Skin of body (tissue), 2 donors: Measurements from ENCODE around the gene PKN1. TPM values are rescaled to one million over a fixed set of nuclear protein-coding genes. Genes with fewer than 3 reads are reported as not detected.
"Not testable (repeated sequence)": the region's sequence is repeated elsewhere in the genome, so short reads cannot be mapped to it uniquely, and the experiment has no call there.

Source experiments
- DNase-seq: peaks from one replicate; lab custom pipeline; 2025; lab: John Stamatoyannopoulos, UW
- total RNA-seq: library from RNA; depleted of rRNA; stranded (reverse); fragments of >200 nt; gene quantifications from one replicate; pipeline ENCODE4 v1.2.3, GENCODE V29; 2014

The PKN1 gene
- total RNA-seq, result 32.3 TPM

DNA sequence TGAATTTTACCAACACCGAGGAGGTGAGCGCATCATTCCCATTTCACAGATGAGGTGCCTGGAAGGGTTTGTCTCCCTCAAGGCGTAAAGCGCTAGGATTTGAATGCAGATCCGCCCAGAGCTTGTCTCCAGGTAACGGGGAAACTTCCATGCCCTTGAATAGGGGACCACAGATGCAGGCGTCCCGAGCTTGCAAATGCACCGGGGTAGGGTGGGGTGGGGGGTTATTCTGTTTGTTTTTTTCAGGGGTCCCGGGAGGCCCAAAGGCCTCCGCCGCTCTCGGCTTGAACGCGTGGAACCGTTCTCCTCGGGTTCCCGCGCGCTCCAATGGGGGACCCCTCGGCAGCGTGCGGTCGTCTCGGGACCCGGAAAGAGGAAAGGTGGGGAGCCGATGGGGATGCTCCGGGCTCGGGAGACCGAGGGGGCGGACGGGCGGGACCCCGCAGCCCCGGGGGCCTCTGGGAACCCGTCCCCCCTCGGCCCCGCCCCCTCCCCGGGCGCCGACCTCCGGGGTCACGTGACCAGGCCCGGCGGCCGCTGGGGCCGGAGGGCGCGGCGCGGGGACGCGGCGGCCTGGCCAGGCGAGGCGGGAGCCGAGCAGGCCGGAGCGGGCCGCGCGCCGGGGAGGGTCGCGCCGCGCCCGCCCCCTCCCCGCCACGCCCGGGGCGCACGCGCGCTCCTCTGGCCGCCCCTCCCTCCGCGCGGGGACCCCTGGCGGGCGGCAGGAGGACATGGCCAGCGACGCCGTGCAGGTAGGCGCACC lies at the start of gene PKN1:
PKN1 (plus strand) TSS at position 516 of the 763 bp plus-strand sequence; CDS start at position 732, 216 bp downstream.
- DNase-seq, result no peak

DNA sequence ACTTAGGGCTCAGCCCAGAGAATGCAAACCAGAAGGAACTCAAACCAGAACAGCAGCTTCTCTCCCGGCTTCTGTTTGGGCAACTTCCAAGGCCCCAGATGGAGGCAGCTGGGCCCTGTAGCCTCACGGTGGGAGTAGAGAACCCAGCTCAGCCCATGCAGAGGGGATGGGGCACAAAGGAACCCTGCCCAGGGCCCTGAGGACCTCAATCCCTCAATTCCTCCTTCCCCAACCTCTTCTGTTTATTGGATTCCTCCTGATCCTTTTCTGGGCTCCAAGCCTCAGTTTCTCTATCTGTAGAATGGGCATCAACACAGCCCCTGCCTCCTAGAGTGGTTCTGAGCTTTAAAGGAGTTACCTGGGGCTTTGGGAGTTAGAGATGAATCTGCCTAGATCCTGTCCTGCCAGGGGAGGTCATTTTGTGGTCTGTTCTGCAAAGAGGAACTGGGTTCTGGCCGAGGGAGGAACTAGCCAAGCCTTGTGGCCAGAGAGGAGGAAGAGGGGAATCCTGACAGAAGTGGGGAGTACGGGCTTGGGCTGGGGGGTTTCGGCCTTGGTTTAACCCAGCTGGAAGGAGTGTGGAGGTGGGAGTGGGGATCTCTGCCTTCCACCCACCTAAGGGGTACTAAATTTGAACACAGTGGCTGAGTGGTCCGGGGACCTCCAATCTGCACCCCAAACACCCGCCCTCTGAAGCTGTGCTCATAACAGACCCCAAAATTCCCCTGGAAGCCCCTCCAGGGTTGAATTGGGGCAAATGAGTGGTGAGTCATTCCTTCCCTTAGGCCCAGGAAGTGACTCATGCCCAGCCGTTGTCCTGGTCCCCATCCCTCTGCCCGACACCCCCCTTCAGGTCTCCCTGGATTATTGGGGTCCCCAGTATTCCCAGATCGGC lies 49.2 kb upstream of the PKN1 start:
- DNase-seq, result no peak

- DNase-seq, result no peak
These were observed 47.6 kb upstream of the PKN1 start for GRCh38 chr19:14385492-14385891.

GRCh38 chr19:14390548-14390947 lies 42.6 kb upstream of the PKN1 start:
- no peak for DNase-seq

GRCh38 chr19:14391156-14391821 lies 41.8 kb upstream of the PKN1 start:
- DNase-seq, result no peak

- DNase-seq, result no peak
These were observed 39.8 kb upstream of the PKN1 start for GRCh38 chr19:14393329-14393728.

GRCh38 chr19:14394167-14394566 lies 38.9 kb upstream of the PKN1 start:
- no peak for DNase-seq

DNA sequence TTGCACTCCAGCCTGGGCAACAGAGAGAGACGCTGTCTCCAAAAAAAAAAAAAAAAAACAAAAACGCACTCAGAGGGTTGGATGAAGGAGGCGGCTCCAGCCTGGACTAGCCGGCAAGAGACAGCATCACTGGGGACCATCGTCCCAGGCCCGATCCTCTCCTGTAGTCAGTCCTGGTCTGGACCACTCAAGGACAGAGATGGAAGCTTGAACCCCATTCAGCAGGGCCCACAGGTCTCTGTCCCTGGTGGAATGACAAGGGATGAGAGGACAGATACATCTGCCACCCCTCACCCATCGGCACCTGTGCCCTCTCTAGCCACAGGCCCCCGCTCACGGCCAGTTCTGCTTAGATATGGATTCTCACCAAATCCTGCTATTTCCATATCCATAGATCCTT lies 37.8 kb upstream of the PKN1 start:
- DNase-seq, result no peak

DNA sequence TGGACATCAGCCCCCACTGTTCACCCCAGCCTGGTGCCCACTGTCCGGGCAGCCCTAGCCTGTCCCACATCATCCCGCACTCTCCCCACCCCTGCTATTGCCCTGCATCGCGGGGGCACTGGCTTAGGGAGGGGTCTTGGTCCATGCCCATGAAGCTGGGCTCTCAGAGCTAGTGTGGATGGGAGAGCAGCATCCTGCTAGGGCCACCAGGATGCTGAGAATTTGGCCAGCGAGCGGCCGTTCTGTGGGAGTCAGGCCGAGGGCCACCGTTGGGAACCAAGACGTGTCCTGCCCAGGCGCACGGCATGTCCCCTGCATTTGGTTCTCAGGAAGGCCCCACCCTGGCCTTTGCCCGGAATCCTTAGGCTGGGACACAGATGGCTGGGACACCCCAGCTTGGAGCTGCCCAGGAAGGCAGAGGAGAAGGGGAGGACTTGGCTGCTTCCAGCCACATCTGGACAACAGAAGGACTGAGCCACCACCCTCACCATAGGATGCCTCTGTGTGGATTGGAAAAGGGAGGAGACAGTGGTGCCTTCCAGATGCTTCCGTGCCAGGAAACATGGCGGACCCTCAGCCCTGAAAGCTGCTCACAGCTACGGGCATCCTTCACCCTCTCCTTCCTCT lies 37.3 kb upstream of the PKN1 start:
- no peak for DNase-seq

- not testable (repeated sequence) for DNase-seq
These were observed 36.4 kb upstream of the PKN1 start for GRCh38 chr19:14396730-14397129.

DNA sequence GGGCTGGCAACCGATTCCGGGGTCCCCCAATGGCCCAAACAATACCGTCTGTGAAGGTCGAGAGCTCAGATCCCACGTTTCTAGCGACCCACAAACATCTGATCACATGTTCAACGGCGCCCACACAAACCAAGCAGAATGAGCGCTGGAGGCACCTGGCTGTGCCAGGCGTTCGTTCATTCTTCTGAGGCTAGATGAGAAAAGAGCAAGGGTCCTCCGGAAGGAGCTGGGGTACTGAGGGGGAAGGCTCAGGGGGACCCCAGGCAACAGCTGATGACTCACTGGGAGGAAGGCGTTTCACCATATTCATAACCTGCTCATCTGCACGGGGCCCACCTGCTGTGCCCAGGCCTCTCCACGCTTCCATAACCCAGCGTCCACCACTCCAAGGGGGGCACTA lies 35.9 kb upstream of the PKN1 start:
- not testable (repeated sequence) for DNase-seq

- no peak for DNase-seq
These were observed 32.1 kb upstream of the PKN1 start for GRCh38 chr19:14400951-14401431.

- no peak for DNase-seq
These were observed 31.5 kb upstream of the PKN1 start for GRCh38 chr19:14401468-14402195.

DNA sequence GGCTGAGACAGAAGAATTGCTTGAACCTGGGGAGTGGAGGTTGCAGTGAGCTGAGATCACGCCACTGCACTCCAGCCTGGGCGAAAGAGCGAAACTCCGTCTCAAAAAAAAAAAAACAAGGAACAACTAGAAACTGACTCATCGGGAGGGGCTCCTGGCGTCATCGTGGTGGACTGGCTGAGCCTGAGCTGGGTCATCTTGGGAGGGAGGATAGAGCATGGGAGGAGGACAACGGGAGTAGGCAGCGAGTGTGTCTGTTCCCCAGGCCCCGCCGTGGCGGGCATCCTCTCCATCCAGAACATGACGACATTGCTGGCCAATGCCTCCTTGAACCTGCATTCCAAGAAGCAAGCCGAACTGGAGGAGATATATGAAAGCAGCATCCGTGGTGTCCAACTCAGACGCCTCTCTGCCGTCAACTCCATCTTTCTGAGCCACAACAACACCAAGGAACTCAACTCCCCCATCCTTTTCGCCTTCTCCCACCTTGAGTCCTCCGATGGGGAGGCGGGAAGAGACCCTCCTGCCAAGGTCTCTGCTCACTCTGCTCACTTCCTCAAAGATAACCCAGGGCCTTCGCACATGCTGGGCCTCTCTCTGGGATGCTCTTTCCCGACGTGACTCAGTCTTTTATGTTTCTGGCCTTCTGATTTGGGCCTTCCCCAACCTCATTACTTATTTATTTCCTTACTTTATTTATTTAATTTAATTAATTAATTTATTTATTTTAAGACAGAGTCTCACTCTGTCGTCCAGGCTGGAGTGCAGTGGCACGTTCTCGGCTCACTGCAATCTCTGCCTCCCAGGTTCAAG lies 30.6 kb upstream of the PKN1 start:
- no peak for DNase-seq

GRCh38 chr19:14403145-14403930 lies 29.8 kb upstream of the PKN1 start:
- DNase-seq, result not testable (repeated sequence)

DNA sequence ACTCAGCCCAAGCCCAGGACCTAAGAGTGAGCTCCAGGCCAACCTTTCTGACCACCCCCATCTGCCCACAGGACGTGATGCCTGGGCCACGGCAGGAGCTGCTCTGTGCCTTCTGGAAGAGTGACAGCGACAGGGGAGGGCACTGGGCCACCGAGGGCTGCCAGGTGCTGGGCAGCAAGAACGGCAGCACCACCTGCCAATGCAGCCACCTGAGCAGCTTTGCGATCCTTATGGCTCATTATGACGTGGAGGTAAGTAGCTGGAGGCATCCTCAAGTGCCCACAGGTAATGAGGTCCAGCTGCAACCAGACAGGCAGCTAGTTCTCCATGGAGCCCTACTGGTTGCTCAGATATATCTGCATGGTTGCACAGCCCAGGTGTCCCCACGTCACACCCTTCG lies 28.8 kb upstream of the PKN1 start:
- DNase-seq, result no peak

DNA sequence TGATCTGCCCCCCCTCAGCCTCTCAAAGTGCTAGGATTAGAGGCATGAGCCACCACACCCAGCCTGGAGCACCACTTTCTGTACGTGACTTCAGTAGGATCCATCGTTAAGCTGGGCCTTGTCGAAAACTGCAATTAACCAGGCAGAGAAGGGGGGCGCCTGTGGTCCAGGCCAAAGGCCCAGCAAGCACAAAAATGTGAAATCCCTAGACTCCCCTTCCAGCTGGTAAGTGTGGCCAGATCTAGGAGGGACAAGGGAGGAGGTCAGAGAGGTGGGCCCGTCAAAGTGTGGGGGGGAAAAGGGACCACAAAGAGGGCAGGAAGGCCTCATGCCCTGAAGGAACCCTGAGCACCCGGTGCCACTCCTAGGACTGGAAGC lies 27.7 kb upstream of the PKN1 start:
- no peak for DNase-seq

DNA sequence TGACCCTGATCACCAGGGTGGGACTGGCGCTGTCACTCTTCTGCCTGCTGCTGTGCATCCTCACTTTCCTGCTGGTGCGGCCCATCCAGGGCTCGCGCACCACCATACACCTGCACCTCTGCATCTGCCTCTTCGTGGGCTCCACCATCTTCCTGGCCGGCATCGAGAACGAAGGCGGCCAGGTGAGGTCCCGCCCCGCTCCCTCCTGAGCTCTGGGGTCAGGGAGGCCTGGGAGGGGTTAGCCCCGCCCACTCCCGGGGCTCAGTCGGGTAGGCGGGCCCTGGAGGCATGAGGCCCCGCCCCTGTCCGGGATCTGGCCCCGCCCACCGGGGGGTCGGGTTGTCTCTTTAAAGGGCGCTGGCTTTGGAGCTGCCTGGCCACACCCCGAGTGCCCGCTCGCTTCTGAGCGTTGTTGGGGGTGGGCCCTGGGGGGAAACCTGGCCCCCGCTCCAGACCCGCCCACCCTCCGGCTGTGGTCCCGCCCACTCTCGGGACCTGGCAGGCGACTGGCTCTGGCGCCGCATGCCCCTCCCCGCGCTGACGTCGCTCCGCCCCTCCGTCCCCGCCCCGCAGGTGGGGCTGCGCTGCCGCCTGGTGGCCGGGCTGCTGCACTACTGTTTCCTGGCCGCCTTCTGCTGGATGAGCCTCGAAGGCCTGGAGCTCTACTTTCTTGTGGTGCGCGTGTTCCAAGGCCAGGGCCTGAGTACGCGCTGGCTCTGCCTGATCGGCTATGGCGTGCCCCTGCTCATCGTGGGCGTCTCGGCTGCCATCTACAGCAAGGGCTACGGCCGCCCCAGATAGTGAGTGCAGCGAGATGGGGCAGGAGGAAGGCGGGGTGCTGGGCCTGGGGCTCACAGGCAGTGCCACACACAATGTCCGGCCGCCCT lies 27.1 kb upstream of the PKN1 start:
- peak; percentile 78 for DNase-seq
